HG03575 (cell line): ENCODE data around the gene MGAT3.
"Not testable (repeated sequence)": the region's sequence is repeated elsewhere in the genome, so short reads cannot be mapped to it uniquely, and the experiment has no call there.

ENCODE experiments used
- ATAC-seq: cut with Tn5 transposase; IDR thresholded peaks from one replicate; pipeline ENCODE4 v1.9.1; 2021; ENCODE audit not compliant: unreplicated experiment, insufficient number of reproducible peaks, low FRiP score; ENCODE audit errors: extremely low read depth

Gene MGAT3

DNA sequence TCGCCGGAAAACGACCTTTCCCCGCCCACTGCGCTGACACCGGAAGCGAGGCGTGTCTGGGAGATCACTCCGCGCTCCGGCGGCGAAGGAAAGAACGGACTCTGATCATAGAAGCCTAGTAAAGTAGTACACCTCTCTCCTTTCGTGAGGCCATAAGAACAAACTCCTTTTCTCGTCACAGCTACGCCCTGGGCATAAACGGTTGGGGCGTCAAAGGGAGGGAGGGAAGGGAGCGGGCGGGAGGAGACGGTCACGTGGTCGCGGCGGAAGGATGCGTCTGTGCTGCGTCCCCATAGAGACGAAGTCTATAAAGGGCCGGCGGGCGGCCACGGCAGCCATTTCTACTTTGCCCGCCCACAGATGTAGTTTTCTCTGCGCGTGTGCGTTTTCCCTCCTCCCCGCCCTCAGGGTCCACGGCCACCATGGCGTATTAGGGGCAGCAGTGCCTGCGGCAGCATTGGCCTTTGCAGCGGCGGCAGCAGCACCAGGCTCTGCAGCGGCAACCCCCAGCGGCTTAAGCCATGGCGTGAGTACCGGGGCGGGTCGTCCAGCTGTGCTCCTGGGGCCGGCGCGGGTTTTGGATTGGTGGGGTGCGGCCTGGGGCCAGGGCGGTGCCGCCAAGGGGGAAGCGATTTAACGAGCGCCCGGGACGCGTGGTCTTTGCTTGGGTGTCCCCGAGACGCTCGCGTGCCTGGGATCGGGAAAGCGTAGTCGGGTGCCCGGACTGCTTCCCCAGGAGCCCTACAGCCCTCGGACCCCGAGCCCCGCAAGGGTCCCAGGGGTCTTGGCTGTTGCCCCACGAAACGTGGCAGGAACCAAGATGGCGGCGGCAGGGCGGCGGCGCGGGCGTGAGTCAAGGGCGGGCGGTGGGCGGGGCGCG is 63.7 kb downstream of the MGAT3 start, which contains the start of gene ATF4:
Gene ATF4 (plus strand): TSS at position 337 of the 880 bp plus-strand sequence. CDS start 884 bp downstream, outside the sequence.
- ATAC-seq = peak; percentile 17

DNA sequence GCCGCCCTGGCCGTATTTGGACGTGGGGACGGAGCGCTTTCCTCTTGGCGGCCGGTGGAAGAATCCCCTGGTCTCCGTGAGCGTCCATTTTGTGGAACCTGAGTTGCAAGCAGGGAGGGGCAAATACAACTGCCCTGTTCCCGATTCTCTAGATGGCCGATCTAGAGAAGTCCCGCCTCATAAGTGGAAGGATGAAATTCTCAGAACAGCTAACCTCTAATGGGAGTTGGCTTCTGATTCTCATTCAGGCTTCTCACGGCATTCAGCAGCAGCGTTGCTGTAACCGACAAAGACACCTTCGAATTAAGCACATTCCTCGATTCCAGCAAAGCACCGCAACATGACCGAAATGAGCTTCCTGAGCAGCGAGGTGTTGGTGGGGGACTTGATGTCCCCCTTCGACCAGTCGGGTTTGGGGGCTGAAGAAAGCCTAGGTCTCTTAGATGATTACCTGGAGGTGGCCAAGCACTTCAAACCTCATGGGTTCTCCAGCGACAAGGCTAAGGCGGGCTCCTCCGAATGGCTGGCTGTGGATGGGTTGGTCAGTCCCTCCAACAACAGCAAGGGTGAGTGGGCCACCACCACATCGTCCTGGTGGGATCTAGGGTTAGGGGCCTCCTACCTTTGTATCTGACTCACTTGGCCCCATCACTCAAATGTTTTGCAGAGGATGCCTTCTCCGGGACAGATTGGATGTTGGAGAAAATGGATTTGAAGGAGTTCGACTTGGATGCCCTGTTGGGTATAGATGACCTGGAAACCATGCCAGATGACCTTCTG is 64.5 kb downstream of the MGAT3 start:
- ATAC-seq = not testable (repeated sequence)

DNA sequence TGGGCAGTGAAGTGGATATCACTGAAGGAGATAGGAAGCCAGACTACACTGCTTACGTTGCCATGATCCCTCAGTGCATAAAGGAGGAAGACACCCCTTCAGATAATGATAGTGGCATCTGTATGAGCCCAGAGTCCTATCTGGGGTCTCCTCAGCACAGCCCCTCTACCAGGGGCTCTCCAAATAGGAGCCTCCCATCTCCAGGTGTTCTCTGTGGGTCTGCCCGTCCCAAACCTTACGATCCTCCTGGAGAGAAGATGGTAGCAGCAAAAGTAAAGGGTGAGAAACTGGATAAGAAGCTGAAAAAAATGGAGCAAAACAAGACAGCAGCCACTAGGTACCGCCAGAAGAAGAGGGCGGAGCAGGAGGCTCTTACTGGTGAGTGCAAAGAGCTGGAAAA is 65.3 kb downstream of the MGAT3 start:
- not testable (repeated sequence) for ATAC-seq

DNA sequence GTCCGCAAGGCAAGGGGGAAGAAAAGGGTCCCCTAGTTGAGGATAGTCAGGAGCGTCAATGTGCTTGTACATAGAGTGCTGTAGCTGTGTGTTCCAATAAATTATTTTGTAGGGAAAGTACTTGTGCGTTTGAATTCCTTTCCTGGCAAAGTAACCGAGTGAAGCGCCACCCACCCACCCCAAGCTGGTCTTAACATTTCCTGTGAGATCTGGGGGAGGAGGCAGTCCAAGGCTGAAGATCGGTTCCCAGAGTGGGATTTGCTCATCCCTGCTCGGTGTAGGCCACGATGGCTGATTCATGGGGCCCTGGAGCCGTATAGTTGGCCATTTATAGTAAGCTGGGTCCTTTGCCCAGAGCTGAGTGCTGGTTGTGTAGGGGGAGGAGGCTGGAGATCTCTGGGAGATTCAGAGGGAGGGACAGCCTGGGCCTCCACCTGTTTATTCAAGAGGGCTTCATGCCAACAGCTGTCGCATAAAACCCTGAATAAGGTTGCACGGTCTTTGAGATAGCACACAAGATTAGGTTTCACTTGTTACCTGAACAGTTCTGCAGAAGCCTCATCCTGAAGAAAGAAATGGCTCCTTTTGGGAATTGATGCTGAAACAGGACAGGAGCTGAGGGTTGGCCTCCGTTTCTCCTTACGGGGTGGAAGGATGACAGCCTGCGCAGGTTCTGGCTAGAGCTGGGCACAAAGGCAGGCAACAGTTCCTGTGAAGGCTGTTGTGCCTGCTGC is 65.9 kb downstream of the MGAT3 start:
- no peak for ATAC-seq

DNA sequence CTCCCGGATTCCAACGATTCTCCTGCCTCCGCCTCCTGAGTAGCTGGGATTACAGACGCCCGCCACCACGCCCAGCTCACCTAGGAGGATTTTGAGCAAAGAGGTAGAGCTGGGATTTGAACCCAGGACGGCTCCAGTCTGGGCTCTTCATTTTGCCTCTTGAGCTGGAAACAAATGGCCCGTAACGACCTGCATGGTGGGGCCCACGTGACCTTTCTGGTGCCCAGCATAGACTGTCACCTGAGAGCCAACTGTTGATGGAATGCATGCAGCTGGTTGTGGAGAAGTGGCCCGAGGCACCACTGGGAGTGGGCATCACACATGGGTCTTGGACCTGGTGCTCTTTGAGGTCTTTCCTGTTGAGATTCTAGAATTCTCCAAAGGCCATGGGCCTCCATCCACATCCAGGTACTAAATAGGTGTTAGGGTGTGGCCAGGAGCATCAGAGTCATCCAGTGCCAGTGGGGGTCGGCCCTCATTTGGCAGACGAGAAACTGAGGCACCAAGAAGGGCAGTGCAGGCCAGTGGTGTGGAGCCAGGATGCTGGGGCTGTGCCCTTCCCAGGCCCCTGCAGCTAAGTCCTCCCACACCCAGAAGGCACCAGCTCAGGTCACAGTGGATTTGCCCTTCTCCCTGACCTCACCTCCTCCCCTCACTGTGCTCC is 67.4 kb downstream of the MGAT3 start:
- ATAC-seq = no peak

DNA sequence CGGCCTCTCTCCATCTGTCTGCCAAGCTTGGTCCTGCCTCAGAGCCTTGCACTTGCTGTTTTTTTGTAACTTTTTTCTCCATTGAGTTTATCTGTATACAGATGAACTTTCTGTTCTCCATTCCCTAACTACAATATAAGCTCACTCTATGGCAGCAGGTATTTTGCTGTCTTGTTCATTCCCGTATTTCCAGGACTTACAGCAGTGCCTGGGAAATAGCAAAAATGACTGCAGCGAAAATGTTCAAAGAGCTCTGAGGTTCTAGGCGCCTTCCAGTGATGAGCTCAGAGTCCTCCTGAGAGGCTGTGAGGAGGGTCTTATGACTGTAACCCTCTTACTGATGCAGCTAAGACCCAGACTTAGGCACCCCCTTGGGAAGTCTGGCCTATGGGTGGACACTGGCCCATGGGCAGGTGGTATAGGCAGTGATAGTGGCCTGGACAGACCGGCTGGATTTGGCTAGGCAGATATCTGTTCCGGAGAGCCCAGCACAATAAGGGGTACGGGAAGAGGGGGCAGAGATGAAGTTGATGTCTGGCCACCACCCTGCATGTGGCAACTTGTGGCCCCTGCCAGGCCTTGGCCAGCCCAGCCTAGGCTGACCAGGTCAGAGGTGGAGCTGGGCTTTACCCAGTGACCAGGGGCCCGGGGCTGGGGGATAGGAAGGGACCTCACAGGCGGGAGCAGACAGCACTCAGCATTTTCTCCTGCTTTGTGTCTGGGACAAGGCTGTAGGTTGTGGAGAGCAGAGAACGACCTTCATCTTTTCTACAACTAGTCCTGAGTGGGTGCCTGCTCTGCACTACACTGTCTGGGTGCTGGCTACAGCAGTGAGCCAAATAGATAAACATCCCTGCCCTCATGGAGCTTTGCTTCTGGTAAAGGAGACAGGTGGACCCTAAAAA is 68.2 kb downstream of the MGAT3 start:
- no peak for ATAC-seq

DNA sequence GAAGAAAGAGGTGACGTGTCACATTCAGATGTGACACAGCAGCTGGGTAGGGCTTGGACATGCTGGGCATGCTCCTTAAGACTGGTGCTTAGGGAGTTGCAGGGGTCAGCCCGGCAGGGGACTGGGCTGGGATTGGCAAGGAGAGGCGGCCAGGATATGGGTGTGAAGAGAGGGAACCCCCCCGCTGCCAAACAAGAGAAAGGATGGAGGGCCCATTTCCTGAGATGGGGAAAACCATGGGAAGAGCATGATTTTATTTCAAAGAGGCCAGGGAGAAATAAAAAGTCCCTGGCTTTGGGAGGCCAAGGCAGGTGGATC is 68.8 kb downstream of the MGAT3 start:
- ATAC-seq = no peak

DNA sequence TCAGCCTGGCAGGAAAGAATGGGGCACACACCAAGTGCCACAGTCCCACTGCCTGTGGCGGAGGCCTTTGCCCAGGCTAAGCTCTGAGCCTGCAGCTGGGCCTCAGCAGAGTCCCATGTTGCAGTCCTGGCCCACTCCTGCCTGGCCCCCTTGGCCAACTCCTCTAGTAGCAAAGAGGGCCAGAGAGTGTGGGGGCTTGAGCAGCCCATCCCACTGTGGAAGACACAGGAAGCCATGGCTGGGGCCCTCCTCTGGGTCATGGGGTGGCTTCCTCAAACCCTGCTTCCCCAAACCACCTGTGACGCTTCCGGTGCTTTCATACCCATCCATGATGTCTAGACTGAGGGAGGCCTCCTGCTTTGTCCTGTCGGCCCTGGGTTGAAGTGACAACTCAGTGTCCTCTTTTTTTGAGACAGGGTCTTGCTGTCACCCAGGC is 69.9 kb downstream of the MGAT3 start:
- ATAC-seq = no peak

DNA sequence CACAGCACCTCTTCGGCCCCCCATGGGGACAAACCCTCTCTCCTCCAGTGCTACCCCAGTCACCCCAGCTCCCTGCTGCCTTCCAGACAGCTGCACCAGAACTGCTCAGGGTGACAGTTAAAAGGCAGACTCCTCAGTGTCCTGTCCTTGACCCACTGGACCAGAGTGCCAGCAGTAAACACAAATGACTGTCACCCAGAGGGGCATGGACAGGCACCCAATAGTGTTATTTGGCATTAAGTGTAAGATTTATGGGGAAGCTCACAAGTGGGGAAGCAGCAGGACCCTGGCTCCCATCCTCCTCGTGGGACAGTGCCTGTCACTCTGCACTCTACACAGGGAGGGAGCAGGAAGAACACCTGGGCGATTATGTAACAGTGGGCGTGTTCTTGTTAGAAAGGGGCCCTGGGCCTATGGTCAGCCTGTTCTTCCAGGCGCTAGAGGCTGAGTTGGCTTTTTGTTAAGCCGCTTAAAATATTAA is 70.7 kb downstream of the MGAT3 start:
- no peak for ATAC-seq

DNA sequence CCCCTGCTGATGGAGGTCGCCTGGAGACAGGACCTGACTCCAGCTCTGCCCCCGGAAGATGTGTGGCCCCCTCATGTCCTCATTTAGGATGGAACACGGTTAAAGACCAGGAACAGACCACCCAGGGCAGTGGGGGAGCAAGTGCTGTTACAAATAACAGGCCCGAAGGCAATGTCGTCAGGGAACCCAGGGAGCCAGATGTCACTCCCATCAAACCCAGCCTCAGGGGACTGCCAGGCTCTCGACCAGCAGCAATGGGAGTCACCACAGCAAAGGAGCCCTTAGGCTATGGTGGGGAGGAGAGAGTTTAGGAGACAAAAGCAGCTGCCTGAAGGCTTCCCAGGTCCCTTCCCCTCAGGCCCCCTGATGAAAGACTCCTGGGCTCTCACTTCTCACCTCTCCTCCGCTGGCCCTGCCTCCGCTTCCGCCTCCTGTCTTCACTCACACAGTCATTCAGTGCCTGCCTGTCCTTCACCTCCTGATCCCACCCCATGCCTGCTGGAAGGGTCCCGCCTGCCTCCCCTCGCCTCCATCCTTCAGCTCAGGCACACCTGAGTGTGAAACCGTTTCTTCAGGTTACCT is 71.4 kb downstream of the MGAT3 start:
- ATAC-seq = no peak

DNA sequence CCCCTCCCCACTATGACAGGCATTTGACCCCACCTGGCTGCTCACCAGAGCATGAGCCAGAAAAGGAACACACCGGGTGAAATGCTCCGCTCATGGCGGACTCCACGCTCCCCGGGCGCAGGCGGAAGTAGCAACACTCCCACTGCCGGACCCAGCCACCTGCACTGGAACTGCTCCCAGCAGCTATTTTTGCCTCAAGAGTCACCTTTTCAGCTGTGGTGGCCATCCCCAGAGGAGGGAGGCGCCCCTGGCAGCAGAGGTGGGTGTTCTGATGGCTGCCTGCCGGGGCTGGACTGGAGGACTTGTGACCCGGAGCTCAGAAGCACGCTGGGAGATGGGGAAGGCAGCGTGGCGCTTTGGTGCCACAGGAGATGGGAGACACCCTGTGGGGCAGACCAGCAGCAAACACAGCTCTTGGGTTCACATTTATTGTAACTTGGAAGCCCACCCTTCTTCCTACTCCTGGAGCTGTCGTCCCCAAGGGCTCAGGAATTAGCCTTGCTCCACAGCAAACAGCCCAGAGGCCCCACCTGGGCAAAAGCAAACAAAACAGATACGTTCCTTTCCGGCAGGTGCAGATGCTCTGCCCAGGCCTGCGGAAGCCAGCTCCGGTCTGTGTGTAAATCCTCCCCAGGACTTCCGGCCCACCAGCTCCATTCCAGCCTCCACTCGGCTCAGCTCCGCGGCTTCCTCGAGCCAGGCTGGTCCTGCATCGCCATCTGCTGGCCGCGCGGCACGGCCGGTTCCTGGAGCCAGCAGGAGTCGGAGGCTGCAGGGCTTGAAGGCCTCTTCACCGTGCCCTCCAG is 72.1 kb downstream of the MGAT3 start:
- ATAC-seq = no peak

DNA sequence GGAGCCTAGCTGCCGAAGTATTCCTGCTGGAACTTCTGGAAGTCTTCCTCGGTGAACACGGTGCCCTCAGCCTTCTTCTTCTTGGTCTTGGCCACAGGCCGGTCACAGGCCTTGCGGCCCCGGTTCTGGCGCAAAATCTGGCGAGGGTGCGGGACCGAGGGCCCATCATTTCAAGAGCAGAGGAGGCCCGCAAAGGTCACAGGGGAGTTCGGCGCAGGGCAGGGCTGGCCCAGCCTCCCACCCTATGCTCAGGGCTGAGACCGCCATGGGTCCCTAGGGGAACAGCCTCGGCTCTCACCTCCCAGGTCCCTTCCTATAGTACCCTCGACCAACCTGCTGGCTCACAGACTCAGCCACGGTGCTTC is 72.7 kb downstream of the MGAT3 start:
- ATAC-seq = no peak

DNA sequence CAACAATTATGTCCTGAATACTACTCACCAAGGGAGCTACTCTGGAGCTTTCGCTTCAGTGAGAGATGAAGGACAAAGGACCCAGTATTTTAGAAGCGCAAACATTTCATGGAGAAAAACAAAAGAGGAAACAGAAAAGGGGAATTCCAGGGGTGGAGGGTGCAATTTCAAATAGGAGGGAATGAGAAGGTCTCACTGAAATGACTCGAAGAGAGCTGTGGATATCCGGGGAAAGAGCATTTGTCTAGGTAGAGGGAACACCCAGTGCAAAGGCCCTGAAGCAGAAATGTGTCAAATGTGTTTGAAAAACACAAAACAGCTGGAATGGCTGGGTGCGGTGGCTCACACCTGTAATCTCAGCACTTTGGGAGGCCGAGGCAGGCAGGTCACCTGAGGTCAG is 73.3 kb downstream of the MGAT3 start:
- no peak for ATAC-seq

DNA sequence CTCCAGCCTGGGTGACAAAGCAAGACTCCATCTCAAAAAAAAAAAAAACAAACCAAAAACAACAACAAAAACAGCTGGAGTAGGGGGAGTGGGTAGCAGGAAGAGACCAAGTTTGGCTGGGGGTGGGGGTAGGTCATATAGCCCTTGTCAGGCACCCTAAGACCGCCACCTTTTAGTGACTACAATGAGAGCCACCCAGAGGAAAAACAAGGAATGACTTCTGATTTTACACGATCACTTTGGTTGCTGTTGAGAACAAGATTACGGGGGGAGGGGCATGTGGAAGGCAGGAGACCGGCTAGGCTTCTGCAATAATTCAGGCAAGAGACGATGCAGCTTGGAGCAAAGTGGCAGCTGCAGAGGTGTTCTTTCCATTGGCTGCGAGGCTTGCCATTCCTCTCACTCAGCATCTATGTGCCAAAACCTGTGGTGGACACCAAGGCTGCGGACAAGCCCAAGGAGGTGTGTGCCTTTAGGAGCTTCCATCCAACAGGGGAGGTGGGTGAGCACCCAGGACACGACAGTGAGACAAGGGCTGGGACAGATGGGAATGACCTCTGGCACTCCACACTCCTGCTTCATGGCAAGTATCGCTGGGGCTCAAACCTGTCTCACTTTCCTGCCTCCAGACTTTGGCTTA is 74.0 kb downstream of the MGAT3 start:
- ATAC-seq = no peak

DNA sequence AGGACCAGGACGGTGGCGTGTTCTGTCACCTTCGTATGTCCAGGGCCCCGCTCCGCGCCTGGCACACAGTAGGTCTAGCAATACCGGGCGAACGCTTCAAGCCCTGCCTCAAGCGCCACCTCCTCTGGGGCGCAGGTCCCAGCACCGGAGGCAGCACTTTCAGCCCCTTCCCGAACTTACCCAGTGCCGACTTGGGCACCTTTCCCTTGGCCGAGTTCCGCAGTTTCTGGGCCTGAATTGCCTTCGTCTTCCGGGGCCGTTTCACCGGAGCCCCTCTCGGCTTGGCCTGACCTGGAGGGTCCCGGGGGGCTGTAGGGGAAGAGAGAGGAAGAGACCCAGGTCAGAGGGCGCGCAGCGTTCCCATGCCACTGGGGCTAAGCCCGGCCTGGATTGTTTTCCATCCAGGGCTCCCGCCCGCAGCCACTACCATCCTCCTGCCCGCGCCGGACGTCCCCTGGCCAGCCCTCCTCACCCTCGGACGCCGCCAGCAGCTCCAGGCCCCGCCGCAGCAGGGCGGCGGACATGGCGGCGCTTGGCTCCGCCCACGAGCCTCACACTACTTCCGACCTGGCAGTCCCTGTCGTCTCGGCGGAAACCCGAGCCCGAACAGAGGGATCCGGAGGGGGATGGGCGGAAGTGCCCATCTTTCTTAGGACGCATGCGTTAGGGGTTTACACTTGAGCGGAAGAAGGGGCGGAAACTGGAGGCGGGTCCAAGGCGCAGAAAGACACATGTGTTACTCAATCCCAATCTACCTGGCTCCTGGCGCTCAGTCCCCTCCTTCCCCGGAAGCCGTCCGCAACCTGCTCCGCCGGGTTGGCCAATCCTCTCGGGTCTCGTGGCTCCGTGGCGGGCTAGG is 75.6 kb downstream of the MGAT3 start, which contains the start of gene RPS19BP1:
Gene RPS19BP1 (minus strand): TSS at position 534 of the 859 bp plus-strand sequence. CDS start 10 bp downstream, at position 524.
- ATAC-seq = no peak
